VCaP (cell line): ENCODE results near the gene BEST2.

Source experiments
- H3K27ac ChIP-seq: fragments of 450-650 bp; 2 replicates; pipeline ENCODE4 v1.5.1; 2017
- TF ChIP-seq, protein P1 (sequence below): fragments of 450-650 bp; conservative IDR thresholded peaks from 2 replicates; pipeline ENCODE4 v1.5.1; 2017; ENCODE audit warnings: mild to moderate bottlenecking, moderate library complexity

The BEST2 gene

GRCh38 chr19:12749938-12750521, 1.6 kb upstream of the BEST2 start:
- H3K27ac ChIP-seq: no peak overlapping the region
- TF ChIP-seq, protein P1, sequence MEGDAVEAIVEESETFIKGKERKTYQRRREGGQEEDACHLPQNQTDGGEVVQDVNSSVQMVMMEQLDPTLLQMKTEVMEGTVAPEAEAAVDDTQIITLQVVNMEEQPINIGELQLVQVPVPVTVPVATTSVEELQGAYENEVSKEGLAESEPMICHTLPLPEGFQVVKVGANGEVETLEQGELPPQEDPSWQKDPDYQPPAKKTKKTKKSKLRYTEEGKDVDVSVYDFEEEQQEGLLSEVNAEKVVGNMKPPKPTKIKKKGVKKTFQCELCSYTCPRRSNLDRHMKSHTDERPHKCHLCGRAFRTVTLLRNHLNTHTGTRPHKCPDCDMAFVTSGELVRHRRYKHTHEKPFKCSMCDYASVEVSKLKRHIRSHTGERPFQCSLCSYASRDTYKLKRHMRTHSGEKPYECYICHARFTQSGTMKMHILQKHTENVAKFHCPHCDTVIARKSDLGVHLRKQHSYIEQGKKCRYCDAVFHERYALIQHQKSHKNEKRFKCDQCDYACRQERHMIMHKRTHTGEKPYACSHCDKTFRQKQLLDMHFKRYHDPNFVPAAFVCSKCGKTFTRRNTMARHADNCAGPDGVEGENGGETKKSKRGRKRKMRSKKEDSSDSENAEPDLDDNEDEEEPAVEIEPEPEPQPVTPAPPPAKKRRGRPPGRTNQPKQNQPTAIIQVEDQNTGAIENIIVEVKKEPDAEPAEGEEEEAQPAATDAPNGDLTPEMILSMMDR: no peak

- no peak overlapping the region for H3K27ac ChIP-seq
- TF ChIP-seq, protein P1: no peak
Measured at GRCh38 chr19:12750851-12751250, 740 bp upstream of the BEST2 start.

GRCh38 chr19:12752056-12752781, 628 bp downstream of the BEST2 start:
- TF ChIP-seq, protein P1: no peak
- H3K27ac ChIP-seq: no peak overlapping the region

- no peak overlapping the region for H3K27ac ChIP-seq
- TF ChIP-seq, protein P1: no peak
Measured at GRCh38 chr19:12754465-12755196, 3.0 kb downstream of the BEST2 start.

- H3K27ac ChIP-seq: no peak overlapping the region
- TF ChIP-seq, protein P1: no peak
Measured at GRCh38 chr19:12756150-12756883, 4.7 kb downstream of the BEST2 start.

- TF ChIP-seq, protein P1: peak; percentile 91
- no peak overlapping the region; the same call in 1 of the 2 replicates for H3K27ac ChIP-seq
Measured at GRCh38 chr19:12757544-12758274, 6.1 kb downstream of the BEST2 start.
